AG04449 (cell line): Measurements from ENCODE around the gene SRCAP.
A peak's percentile ranks its signal among the peaks of the same experiment; 100 is the strongest.
"Not testable (repeated sequence)": the region's sequence is repeated elsewhere in the genome, so short reads cannot be mapped to it uniquely, and the experiment has no call there.

ENCODE experiments used
- CTCF ChIA-PET: fragments of 350-600 bp; formaldehyde crosslinking; extraction: SDS; loops from one replicate; lab custom pipeline; 2021; ENCODE audit warnings: antibody characterized with exemption; lab: Yijun Ruan, JAX
- POLR2A ChIA-PET: fragments of 400-600, 350-600 bp; formaldehyde crosslinking; extraction: SDS; loops from one replicate; lab custom pipeline; 2020; ENCODE audit warnings: antibody characterized with exemption, inconsistent platforms; lab: Yijun Ruan, JAX
- DNase-seq: peaks from one replicate; pipeline ENCODE4 v3.0.0-alpha.2; 2010; ENCODE audit warnings: low read depth, low spot score
- H3K4me3 ChIP-seq: 2 replicates; pipeline ENCODE4 v1.5.1; 2011; ENCODE audit warnings: low read depth, mild to moderate bottlenecking, control low read depth, low read length
- TF ChIP-seq, protein P1 (sequence below): IDR thresholded peaks from one replicate; pipeline ENCODE4 v1.5.1; 2011; ENCODE audit warnings: mild to moderate bottlenecking, moderate library complexity, low read length, control low read depth, inconsistent platforms; ENCODE audit not compliant: insufficient read depth; ENCODE audit errors: missing control alignments

The SRCAP gene

DNA sequence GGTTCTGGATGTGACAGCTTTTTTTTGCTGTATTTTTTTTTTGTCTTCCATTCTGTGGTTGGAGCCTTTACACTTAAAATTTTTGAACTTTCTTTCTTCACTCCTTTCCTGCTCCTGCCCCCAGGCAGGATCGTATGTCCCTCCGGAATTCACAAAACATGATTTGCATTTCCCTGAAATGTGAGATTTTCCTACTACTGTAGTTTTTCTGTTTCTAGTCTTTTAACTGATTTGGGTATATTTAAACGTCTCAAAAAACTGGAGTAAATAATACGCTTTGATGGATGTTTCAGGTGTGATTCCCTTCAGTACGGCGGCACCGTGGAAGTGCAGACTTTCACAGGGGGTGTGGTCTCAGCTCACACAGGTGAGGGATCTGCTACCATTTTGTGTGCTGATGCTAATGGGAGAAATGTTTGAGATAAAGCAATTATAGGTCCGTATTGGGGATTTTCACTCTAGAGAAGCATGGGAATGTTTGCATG lies 686 bp downstream of the SRCAP start:
- DNase-seq: no peak
- POLR2A ChIA-PET: no interaction called here
- TF ChIP-seq, protein P1, sequence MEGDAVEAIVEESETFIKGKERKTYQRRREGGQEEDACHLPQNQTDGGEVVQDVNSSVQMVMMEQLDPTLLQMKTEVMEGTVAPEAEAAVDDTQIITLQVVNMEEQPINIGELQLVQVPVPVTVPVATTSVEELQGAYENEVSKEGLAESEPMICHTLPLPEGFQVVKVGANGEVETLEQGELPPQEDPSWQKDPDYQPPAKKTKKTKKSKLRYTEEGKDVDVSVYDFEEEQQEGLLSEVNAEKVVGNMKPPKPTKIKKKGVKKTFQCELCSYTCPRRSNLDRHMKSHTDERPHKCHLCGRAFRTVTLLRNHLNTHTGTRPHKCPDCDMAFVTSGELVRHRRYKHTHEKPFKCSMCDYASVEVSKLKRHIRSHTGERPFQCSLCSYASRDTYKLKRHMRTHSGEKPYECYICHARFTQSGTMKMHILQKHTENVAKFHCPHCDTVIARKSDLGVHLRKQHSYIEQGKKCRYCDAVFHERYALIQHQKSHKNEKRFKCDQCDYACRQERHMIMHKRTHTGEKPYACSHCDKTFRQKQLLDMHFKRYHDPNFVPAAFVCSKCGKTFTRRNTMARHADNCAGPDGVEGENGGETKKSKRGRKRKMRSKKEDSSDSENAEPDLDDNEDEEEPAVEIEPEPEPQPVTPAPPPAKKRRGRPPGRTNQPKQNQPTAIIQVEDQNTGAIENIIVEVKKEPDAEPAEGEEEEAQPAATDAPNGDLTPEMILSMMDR: no peak
- peak overlapping the region; percentile 95 for H3K4me3 ChIP-seq
- CTCF ChIA-PET: no interaction called here

DNA sequence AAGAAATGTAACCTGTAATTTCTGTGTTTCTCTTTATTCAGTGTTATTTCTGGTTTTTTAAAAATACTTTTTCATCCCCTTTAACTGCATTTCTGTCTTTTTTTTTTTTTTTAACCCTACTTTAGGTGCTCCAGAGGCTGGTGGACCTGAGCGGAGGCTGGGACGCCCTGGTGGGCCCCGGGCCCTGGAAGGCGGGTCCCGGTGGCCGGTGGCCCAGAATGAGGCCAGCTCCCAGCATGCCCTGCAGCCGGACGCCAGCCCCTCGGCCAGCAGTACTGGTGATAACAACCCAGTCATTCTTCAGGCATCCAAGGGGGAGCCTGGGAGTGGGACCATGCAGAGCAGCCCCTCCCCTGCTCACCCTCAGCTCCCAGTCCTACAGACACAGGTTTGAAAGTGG lies 1.5 kb downstream of the SRCAP start:
- DNase-seq: no peak
- TF ChIP-seq, protein P1: no peak
- H3K4me3 ChIP-seq: no peak overlapping the region
- ChIA-PET CTCF (interaction anchor here (1.2 kb wide), 1 partner anchor 16 kb away, joined by 3 read pairs; no protein-coding TSS in a partner anchor), POLR2A (no interaction called here)

DNA sequence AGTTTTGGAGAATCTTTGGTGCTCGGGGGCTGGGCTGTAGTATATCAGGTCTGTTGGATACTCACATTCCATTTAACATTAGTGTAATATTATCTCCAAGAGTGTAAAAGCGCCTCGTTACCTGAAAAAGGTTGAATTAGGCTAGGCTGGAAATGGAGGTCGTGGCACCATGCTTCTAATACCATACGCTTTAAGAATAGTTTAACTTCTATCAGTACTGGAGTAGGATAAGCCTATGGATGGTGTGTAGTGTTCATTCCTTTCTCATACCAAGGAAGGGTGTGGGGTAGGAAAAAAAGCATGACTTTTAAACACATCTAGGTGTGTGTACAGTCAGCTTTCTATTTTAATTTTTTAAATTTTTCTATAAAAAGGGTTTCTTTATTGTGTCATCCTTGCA lies 2.0 kb downstream of the SRCAP start:
- CTCF ChIA-PET: interaction anchor here (1.2 kb wide), 1 partner anchor 16 kb away, joined by 3 read pairs; no protein-coding TSS in a partner anchor
- DNase-seq: no peak
- no peak overlapping the region for H3K4me3 ChIP-seq
- POLR2A ChIA-PET: no interaction called here
- TF ChIP-seq, protein P1: no peak

DNA sequence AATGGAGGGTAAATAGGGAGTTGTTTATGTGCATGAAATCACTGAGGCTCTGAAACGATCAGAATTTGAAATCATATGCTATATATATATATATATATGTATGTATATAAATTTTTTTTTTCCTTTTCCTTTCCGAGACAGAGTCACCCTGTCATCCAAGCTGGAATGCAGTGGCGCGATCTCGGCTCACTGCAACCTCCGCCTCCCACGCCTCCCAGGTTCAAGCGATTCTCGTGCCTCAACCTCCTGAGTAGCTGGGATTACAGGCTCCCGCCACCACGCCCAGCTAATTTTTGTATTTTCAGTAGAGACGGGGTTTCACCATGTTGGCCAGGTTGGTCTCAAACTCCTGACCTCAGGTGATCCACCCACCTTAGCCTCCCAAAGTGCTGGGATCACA lies 4.1 kb downstream of the SRCAP start:
- H3K4me3 ChIP-seq, DNase-seq: not testable (repeated sequence)
- CTCF ChIA-PET: interaction anchor here (1.6 to 1.8 kb wide), 2 partner anchors 9 to 10 kb away, joined by 5 to 6 read pairs; no protein-coding TSS in a partner anchor
- POLR2A ChIA-PET: interaction anchor here (0.6 kb wide), 1 partner anchor 493 kb away, joined by 3 read pairs; no protein-coding TSS in a partner anchor

DNA sequence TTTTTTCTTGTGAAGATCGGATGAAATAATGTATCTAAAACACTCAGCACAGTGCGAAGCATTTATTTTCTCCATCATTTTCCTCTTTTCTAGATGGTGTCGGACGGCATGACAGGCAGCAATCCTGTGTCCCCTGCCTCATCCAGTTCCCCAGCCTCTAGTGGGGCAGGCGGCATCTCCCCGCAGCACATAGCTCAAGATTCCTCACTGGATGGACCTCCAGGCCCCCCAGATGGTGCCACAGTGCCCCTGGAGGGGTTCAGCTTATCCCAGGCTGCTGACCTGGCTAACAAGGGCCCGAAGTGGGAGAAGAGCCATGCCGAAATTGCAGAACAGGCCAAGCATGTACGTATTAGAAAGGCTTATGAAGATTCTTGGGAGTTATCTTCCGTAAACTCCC lies 5.0 kb downstream of the SRCAP start:
- CTCF ChIA-PET: interaction anchor here (1.6 kb wide), 1 partner anchor 8 kb away, joined by 5 read pairs; no protein-coding TSS in a partner anchor
- no peak for DNase-seq
- POLR2A ChIA-PET: no interaction called here
- H3K4me3 ChIP-seq: no peak overlapping the region
- TF ChIP-seq, protein P1: no peak

DNA sequence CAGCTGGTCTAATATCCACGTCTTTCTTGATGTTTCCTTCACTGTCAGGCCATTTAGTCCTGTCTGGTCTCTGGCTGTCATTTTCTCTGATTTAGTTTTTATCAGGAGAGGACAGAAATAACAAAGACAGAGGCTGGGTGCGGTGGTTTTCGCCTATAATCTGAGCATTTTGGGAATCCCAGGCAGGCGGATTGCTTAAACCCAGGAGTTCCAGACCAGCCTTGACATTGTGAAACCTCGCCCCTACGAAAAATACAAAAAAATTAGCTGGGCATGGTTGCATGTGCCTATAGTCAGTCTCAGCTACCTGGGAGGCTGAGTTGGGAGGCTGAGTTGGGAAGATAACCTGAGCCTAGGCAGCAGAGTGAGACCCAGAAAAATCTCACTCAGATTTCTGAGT lies 7.1 kb downstream of the SRCAP start:
- ChIA-PET CTCF (interaction anchor here (0.7 kb wide), 1 partner anchor 47 kb away, joined by 3 read pairs; the partner anchor contains the start of gene FBRS), POLR2A (no interaction called here)
- DNase-seq: no peak
- TF ChIP-seq, protein P1: no peak
- H3K4me3 ChIP-seq: no peak overlapping the region

DNA sequence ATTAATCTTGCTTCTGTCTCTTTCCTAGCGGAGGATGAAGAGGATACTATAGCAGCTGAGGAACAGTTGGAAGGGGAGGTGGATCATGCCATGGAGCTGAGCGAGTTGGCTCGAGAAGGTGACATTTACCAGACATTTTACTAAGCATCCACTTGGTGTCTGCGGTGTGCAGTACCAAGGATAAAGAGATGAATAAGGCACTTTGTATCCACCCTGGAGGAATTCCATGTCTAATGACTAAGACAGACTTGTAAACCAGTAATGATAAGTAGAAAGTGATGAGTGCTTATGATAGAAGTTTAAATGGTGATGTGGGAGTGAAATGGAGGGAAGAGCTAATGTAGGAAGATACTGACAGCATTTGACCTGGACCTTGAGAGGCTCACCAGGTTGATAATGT lies 12.0 kb downstream of the SRCAP start:
- CTCF ChIA-PET: interaction anchor here (1.8 kb wide), 1 partner anchor 10 kb away, joined by 4 read pairs; no protein-coding TSS in a partner anchor
- H3K4me3 ChIP-seq: no peak overlapping the region
- DNase-seq: no peak
- TF ChIP-seq, protein P1: no peak
- POLR2A ChIA-PET: no interaction called here
